CD1c-positive myeloid dendritic cell (primary cell): Measurements from ENCODE around the gene CHMP5.

ENCODE experiments used
- DNase-seq: peaks from one replicate; pipeline ENCODE4 v3.0.0-alpha.2; 2016; ENCODE audit errors: extremely low spot score

Gene CHMP5

GRCh38 chr9:33244137-33244784, 20.6 kb upstream of the CHMP5 start:
- DNase-seq: no peak

- DNase-seq: no peak
Measured at GRCh38 chr9:33245341-33245740, 19.5 kb upstream of the CHMP5 start.

GRCh38 chr9:33246269-33246860, 18.5 kb upstream of the CHMP5 start:
- DNase-seq: no peak

GRCh38 chr9:33248606-33249005, 16.2 kb upstream of the CHMP5 start:
- DNase-seq: no peak

DNA sequence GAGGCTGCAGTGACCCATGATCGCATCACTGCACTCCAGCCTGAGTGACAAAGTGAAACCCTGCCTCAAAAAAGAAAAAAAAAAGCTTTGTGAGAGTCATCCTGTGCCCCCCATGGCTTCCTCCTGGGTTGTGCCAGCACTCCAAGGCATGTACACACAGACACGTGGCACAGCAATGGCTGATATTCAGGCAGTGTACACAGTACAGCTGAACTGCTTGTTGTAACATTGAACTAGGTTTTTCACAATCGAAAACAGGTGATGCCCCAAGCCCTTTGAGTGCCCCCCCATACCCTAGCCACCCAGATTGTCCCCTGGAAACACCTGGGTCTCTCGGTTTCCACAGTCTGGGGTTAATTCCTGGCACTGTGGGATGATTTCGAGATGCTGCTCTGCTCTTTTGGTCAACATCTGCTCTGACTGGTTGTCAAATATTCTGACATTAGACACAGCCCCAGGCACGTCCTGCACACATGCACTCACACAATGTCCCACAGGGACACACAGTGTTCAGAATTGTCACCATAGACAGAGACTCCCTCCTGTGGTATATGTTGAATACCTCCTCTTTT, 15.7 kb upstream of the CHMP5 start:
- no peak for DNase-seq

- DNase-seq: no peak
Measured at GRCh38 chr9:33249983-33250382, 14.9 kb upstream of the CHMP5 start.

GRCh38 chr9:33250458-33250995, 14.3 kb upstream of the CHMP5 start:
- DNase-seq: peak; percentile 31

- DNase-seq: no peak
Measured at GRCh38 chr9:33254211-33254610, 10.6 kb upstream of the CHMP5 start.

DNA sequence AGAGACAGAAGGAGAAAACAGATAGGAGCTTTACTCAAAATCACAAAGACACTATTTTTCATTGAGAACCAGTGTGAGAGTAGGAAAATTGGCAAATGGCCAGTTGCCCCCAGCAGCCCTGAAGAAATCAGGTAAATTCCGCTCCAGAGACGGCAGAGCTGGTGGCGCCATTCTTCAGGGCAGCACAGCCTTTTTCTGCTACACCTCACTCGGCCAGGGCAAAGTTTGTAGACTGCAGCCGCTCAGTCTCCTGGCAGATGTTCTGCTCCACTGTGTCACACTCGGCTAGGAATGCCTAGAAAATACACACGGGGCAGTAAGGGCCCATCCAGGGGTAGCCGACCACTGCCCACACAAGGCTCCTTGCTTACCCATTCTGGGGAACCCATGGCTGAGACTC, 9.8 kb upstream of the CHMP5 start:
- no peak for DNase-seq

DNA sequence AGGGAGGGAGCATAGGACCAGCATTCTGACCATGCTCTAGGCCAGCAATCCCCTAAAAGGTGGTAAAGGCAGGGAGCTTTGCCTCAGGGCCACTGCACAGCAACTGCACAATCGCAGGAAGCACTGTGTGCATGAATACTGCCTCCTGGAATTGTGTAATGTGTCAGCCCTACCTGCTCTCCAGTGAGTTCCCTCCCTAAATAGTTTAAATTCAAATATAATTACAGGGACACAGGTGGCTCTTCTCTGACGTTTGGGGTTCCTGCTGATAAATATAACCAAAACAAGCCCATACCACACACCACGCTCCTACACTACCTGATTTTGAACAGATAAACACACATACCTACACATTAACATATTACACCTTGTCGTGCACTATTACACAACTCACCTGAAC, 9.4 kb upstream of the CHMP5 start:
- DNase-seq: no peak

- DNase-seq: no peak
Measured at GRCh38 chr9:33256236-33256635, 8.6 kb upstream of the CHMP5 start.

DNA sequence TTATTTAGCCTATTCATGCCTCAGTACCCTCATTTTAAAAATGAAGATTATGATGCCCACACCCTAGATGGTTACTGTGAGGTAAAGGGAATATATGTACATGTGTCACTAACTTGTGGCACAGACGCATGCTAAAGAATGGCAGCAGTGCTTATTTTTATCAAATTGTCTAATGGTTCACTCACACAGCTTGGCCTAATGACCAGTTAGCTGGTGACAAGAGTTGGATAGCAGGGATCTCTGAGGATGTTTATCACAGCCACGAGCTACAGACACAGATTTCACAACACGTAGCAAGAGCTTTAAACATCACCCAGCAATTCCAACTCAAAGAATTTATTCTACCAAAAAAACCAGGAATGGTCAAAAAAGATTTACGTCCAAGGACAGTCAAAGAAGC, 7.6 kb upstream of the CHMP5 start:
- no peak for DNase-seq

DNA sequence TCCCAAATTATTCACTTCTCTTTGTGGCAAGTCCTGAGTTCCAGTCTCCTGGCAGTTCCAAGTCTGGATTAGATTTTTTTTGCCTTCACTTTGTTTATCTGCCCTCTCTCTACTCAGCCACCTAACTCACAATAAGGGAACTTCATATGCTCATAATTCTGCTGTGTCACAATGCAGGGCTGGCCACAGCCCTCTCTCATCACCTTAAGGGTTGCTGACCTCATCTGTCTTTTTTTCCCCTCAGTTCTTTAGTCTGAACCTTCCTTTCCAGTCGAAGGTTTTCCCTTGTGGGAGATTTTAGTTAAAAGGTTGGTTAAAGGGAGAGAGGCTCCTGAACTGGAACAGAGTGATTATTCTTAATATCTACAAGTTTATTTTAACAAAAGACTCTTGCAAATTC, 4.5 kb upstream of the CHMP5 start:
- no peak for DNase-seq

DNA sequence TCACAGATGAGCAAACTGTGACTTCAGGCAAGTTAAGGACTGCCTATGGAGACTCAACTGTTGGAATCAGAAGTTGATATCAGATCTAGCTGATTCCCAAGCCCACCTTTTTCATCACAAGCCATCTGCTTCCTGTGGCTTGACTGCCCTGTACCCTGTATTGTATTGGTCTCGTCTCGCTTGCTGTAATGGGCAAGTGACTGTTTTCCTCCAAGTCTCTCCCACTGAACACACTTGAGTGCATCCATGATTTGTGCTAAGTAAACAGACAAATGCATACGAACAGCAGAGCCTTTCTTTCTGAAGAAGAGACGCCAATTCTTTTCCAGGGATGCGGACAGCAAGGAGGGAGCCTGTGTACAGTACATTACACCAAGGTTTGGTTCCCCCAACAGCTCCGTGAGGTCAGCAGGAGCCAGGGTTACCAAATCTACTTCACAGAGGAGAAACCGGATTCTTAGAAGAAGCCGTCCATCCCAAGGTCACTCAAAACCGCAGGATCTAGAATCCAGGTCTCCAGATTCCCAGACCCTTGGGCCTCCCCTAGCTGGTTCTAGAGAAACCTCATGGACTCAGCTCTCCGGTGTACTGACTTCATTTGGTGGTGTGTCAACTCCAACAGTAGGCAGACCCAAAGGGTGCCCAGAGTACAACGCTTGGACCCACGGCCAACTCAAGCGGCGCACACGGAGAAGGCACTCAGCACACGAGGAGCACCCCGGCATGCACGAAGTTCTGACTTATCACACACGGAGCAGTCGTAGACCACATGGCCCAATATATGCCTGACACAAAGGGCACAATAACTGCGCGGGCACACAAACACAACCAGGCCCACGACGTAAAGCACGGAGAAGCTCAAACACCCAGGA, 1.5 kb upstream of the CHMP5 start:
- peak; percentile 15 for DNase-seq

DNA sequence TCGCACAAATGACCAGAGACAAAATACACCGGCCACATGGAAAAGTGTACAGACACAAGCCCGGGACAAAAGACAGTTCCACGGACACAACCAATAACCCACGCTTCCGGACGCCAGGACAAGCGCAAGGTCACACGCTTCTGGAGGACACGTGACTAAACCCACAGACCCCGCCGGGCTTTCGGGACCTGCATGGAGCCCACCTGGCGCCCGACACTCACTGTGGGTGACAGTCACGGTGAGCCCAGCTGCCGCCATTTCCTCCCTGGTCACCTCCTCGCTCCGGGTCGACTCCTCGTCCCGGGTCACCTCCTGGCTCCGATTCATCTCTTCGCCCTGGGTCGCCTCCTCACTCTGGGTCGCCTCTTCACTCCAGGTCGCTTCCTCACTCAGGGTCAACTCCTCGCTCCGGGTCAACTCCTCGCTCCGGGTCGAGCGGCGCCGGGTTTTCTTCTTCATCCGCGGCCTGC, 811 bp upstream of the CHMP5 start:
- DNase-seq: peak; percentile 54

- DNase-seq: no peak
Measured at GRCh38 chr9:33265211-33265865, 489 bp downstream of the CHMP5 start.

- DNase-seq: no peak
Measured at GRCh38 chr9:33267151-33267767, 2.4 kb downstream of the CHMP5 start.

GRCh38 chr9:33270146-33270545, 5.3 kb downstream of the CHMP5 start:
- DNase-seq: no peak

DNA sequence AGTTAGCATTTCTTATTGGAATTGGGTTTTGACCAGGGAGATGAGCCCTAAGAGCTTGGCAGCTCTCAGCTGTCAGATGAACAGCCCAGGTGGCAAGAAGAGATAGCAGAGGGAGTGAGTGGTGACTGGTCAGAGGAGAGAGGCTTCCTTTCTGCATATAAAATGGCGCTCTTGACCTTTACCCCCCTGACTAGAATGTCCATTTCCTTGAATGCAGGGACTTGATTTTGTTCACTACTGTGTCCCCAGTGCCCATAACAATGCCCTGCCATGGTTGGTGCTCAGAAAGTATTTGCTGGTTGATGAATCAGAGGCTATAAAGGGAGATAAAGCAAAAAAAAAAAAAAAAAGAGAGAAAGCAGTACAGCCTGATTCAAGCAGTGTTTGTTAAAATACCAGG, 7.2 kb downstream of the CHMP5 start:
- no peak for DNase-seq

DNA sequence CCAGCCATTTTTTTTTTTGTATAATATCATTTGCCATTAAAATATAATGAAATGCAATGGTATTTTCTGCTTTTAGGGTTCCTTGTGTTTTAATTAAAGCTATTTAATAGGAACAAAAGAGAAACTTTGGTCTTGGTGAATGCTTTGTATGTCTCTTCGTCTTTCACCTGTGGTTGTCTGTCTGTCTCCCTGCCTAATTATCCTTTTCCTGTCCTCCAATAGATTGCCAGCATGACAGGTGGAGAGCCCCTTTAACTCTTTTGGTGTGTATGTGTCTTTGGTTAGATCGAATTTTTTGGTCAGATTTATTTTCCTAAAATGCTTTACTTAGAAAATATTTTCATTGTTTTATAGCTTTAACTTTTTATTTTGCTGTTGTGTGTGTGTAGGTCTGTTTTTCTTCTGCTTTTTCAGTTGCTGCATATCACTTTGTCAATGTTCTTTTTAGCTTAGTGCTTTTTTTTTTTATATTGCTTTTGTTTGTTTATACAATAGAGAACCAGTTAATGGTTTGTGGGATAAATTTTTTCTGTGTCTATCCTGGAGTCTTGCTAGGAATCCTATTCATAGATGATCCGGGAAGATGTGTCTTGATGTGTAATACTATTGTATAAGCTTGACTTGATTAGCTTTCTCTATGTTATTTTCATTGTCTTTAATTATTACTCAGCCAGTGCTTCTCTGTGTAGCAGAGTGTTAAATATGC, 8.6 kb downstream of the CHMP5 start:
- DNase-seq: no peak

- no peak for DNase-seq
Measured at GRCh38 chr9:33273972-33274328, 9.1 kb downstream of the CHMP5 start.
